Activated T-cell treated with anti-CD3 and anti-CD28 coated beads for 48 hours (primary cell): Measurements from ENCODE around the gene NDUFA13.

Source experiments
- DNase-seq: peaks from one replicate; pipeline ENCODE4 v3.0.0-alpha.2; 2020; ENCODE audit warnings: low read depth

The NDUFA13 gene

GRCh38 chr19:19571071-19571786, 55.2 kb downstream of the NDUFA13 start:
- DNase-seq = no peak

- DNase-seq = no peak
These were observed 59.4 kb downstream of the NDUFA13 start for GRCh38 chr19:19575411-19575810.
